Measurements from ENCODE around the gene LHX1. TPM values are rescaled to one million over a fixed set of nuclear protein-coding genes. Genes with fewer than 3 reads are reported as not detected.

Gene LHX1
- 0.35 and 1.4 TPM in 2 replicates for total RNA-seq (2022)
- Bru-seq, nascent RNA = percentile 20 among the genes with signal in this experiment
- percentile 9 among the genes with signal in this experiment for BruChase-seq, experiment 1, labeled RNA remaining after a 6-hour chase
- BruChase-seq, experiment 2, labeled RNA remaining after a 2-hour chase = percentile 27 among the genes with signal in this experiment
- long read RNA-seq = 0 reads

DNA sequence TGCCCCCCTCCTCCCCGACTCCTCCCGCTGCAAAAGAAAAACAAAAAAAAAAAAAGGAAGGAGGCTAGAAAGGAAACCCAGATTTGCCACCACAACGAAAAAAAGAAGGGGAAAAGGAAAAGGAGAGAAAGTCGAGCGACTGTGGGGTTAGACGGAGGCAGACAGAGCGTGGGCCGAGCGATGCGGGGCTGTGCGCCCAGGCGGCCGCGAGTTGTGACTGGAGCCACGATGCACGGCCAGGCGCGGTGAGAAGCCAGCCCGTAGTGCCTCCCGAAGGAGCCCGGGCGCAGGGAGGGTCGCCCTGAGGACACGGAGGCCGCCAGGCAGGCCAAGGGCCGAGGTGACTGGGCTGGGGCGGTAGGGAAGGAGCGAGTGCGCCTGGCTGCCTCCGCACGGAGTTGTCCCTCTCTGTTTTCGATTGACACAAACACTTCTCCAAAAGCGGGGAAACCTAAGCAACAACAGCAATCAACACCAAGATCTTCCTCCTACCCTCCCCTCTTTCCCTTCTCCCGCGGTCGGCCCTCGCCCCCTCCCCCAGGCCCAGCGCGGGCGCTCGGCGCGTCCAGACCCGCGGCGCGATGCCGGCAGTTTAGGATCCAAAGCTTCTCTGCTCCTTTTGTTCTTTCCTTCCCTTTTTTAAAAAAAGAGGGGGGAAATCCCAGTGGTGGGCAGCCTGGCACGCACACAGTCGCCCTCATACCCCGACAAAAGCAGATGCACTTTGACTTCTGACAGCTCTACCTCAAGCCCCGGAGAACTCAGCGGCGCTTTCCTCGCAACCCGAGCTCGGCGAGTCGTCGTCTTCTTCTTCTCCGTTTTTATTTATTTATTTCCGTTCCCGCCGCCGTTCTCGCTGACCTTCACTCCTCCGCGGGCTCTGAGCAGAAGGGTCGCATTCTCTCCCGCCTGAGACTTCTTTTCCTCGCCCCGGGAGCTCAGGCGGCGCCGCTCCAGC lies at the start of gene LHX1:
TSS of gene LHX1 (plus strand) at position 475 of the 958 bp plus-strand sequence. CDS start 723 bp downstream, outside the sequence.
- CTCF ChIA-PET = interaction anchor here (0.6 to 1.6 kb wide), 3 partner anchors 12 to 78 kb away, joined by 4 to 6 read pairs (median 6); partner anchors contain the start of gene AATF
- H3K36me3 Mint-ChIP-seq (ENCODE audit: insufficient read depth, unreplicated experiment) = peaks cover 18% of the 10 kb centered on the region
- TF ChIP-seq CTCF (IDR thresholded peaks at IDR 0.05; ENCODE audit: unreplicated experiment) = no peak
- intact Hi-C loops (cut with micrococcal nuclease; ENCODE audit: unreplicated experiment) = no loop called here
- no TSS peak for BruUV-seq (replicated peaks)
- no peaks in the 10 kb centered on the region for H3K9me3 Mint-ChIP-seq (ENCODE audit: low read depth, unreplicated experiment)
- DNase-seq = no peak
- H3K4me3 Mint-ChIP-seq (ENCODE audit: low read depth, unreplicated experiment) = peak within 1 kb of the TSS; percentile 74
- no peak within 1 kb of the TSS for H3K27ac Mint-ChIP-seq (ENCODE audit: unreplicated experiment)
- peaks cover 99% of the 10 kb centered on the region for H3K27me3 Mint-ChIP-seq (ENCODE audit: unreplicated experiment)
- peaks cover 51% of the 10 kb centered on the region for H3K4me1 Mint-ChIP-seq (ENCODE audit: low read depth, unreplicated experiment)

GRCh38 chr17:36888236-36888951 lies 48.9 kb upstream of the LHX1 start:
- CTCF ChIA-PET = interaction anchor here (0.6 kb wide), 1 partner anchor 33 kb away, joined by 3 read pairs; no protein-coding TSS in a partner anchor
- no TSS peak for BruUV-seq (replicated peaks)
- H3K36me3 Mint-ChIP-seq (ENCODE audit: insufficient read depth, unreplicated experiment) = no peaks in the 10 kb centered on the region
- peaks cover 13% of the 10 kb centered on the region for H3K4me1 Mint-ChIP-seq (ENCODE audit: low read depth, unreplicated experiment)
- peaks cover 3% of the 10 kb centered on the region for H3K9me3 Mint-ChIP-seq (ENCODE audit: low read depth, unreplicated experiment)
- peaks cover 61% of the 10 kb centered on the region for H3K27me3 Mint-ChIP-seq (ENCODE audit: unreplicated experiment)
- no peak for TF ChIP-seq CTCF (IDR thresholded peaks at IDR 0.05; ENCODE audit: unreplicated experiment)
- H3K27ac Mint-ChIP-seq (ENCODE audit: unreplicated experiment) = no peak overlapping the region
- H3K4me3 Mint-ChIP-seq (ENCODE audit: low read depth, unreplicated experiment) = no peak overlapping the region
- intact Hi-C loops (cut with micrococcal nuclease; ENCODE audit: unreplicated experiment) = no loop called here
- DNase-seq = no peak

DNA sequence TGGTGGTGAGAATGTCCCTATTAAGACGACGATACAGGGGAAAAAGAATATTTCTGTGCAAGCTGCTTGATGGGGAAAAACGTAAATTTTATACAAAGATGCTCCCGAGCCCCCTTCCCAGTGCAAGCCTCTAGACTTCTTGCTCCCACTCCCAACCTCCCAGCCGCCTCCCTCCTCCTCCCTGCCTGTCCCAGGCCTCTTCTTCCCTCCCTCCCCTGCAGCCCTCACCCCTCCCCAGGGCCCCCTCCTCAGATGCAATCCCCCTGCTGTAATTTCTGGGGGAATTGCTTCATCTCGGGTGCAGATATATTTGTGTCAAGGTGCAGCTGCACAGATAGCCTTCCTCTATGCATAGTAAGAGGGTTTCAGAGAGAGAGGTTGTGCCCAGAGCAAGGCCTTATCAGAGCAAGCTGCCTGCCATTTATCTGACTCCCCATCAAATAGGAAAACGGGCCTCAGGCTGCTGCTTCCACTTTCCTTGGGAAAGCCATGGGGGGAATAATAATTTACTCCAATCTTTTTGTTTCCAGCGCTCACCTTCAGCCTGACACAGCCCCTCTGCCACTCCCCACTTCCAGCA lies 47.4 kb upstream of the LHX1 start:
- CTCF ChIA-PET = no interaction called here
- Mint-ChIP-seq H3K27me3 (ENCODE audit: unreplicated experiment) (peaks cover 63% of the 10 kb centered on the region), H3K4me3 (ENCODE audit: low read depth, unreplicated experiment) (no peak overlapping the region), H3K9me3 (ENCODE audit: low read depth, unreplicated experiment) (peaks cover 3% of the 10 kb centered on the region), H3K27ac (ENCODE audit: unreplicated experiment) (no peak overlapping the region), H3K4me1 (ENCODE audit: low read depth, unreplicated experiment) (peaks cover 13% of the 10 kb centered on the region), H3K36me3 (ENCODE audit: insufficient read depth, unreplicated experiment) (no peaks in the 10 kb centered on the region)
- DNase-seq = no peak
- intact Hi-C loops (cut with micrococcal nuclease; ENCODE audit: unreplicated experiment) = no loop called here
- no peak for TF ChIP-seq CTCF (IDR thresholded peaks at IDR 0.05; ENCODE audit: unreplicated experiment)
- BruUV-seq (replicated peaks) = no TSS peak

All from Calu3 (cell line).